C4-2B (cell line): ENCODE measurements around the gene CHD5.

ENCODE experiments used
- H3K27ac ChIP-seq: fragments of 450-650 bp; 2 replicates; pipeline ENCODE4 v1.5.1; 2017
- ZFX ChIP-seq: fragments of 450-650 bp; IDR thresholded peaks from 2 replicates; pipeline ENCODE4 v1.6.1; 2017
- TF ChIP-seq, protein P1 (sequence below): fragments of 450-650 bp; conservative IDR thresholded peaks from 2 replicates; pipeline ENCODE4 v1.5.1; 2017; ENCODE audit warnings: mild to moderate bottlenecking

CHD5 gene

DNA sequence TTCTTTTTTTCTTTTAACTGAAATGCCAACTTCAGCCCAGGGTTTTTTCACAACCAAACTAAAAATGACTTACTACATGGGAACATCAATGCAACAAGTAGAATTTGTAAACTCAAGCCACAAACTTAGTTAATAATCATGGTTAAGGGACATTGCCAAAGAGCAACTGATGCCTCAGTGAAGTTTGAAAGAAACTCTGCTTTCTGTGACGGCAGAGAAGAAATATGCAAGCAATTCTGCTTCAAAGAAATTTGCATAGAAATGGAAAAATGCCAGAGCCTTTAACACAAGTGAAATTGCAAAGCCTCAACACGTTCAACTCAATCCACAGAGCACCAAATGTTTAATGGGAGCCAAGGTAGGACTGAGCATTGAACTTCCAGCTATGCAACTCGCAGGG is 5.0 kb upstream of the CHD5 start:
- no peak overlapping the region for H3K27ac ChIP-seq
- TF ChIP-seq ZFX = no peak
- TF ChIP-seq, protein P1, sequence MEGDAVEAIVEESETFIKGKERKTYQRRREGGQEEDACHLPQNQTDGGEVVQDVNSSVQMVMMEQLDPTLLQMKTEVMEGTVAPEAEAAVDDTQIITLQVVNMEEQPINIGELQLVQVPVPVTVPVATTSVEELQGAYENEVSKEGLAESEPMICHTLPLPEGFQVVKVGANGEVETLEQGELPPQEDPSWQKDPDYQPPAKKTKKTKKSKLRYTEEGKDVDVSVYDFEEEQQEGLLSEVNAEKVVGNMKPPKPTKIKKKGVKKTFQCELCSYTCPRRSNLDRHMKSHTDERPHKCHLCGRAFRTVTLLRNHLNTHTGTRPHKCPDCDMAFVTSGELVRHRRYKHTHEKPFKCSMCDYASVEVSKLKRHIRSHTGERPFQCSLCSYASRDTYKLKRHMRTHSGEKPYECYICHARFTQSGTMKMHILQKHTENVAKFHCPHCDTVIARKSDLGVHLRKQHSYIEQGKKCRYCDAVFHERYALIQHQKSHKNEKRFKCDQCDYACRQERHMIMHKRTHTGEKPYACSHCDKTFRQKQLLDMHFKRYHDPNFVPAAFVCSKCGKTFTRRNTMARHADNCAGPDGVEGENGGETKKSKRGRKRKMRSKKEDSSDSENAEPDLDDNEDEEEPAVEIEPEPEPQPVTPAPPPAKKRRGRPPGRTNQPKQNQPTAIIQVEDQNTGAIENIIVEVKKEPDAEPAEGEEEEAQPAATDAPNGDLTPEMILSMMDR = no peak

DNA sequence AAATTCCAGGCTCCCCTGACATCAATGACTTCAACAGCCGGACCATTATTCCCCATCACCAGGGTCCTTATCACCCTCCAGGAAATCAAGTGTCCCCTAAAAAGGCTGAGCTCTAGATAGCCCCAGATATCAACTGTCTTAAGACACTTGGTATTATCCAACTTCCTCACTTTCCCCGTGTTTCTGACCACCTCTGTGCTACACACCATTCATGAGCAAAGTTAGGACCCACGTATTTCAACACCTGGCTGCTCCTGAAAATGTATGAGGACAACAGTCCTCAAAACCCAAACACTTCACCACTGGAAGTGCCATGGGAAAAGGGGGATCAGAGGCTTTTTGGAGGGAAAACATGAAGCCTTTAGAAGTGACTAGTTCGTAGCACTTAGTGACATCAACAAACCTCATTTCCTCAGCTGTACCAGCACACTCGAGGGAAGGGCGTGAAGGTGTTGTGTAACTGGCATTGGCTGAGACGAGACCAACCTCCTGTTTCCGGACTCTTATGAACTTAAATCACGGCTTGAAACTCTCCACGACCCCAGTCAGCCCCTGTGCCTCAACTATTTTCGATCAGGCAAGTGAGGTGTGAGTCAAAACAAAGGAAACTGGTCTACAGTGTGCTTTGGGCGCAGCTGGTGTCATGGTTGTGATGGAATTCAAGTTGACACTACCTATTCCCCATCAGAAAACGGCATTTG is 4.1 kb upstream of the CHD5 start:
- TF ChIP-seq, protein P1 = no peak
- TF ChIP-seq ZFX = no peak
- no peak overlapping the region for H3K27ac ChIP-seq

DNA sequence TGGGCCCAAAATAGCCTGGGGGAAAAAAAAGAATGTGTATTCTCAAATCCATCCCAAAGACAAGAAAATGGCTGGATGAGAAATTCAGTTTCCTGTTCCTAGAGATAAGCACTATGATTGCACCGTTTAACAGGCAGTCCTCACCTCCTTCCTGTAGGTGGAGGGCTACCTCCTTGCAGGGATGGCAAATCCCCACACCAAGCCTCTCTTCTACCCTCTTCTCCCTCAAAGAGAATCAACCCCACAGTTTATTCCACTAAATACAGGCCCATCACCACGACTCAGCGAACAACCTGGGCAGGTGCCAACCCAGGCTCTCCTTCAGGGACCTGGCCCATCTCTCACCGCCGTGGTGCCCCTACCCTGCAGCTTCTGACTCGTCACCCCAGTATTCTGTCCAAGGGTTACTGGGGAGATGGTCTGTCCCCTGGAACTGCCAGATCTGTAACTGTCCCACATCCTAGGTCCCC is 3.4 kb upstream of the CHD5 start:
- no peak overlapping the region for H3K27ac ChIP-seq
- TF ChIP-seq ZFX = no peak
- TF ChIP-seq, protein P1 = no peak; the same call in 1 of the 2 replicates

DNA sequence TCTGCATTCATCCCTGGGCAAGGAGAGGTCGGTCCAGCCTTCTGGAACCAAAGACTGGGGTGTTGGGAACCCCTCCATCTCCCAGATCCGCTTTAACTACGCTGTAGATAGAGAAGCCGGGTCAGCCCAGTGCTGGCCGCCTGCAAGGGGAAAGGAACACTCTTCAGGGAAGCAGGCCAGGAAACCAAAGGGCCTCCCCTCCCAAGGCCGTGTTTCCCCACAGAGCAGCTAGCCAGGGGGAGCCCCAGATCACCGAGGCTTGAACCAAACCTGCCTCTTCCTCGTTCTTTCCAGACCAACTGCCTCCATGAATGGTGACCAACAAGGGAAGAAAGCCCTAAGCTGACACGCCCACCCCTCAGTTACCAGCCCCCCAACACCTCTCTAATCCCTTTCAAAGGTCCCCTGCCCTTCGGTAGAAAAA is 1.2 kb upstream of the CHD5 start:
- H3K27ac ChIP-seq = no peak overlapping the region
- TF ChIP-seq, protein P1 = no peak
- TF ChIP-seq ZFX = no peak

DNA sequence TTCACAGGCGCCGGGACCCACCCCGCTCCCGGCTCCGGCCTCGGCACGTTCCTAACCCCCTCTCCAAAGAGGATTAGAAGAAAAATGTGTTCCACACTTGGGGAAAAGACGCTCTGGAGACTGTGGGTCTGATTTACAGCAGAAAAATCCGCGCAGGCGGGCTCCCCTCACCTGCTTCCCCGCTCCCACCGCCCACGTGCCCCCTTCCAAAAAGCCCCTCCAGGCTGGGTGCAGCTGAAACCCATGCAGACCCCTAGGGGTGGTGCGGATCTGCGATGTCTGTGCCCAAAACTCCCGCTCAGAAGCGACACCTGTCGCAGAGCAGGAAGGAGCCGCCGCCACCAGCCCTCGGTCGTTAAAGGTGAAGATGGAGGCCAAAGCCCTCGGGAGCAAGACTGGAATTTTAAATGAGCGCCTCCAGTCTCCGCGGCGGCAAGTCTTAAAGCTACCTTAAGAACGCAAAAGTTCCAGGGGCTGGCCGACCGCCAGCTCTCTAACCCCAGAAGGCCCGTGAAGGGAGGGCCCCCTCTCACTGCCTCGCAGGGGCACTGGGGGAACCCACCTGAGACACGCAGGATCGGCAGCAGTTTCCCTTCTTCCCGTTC is 688 bp upstream of the CHD5 start:
- no peak overlapping the region for H3K27ac ChIP-seq
- TF ChIP-seq, protein P1 = no peak
- TF ChIP-seq ZFX = no peak

DNA sequence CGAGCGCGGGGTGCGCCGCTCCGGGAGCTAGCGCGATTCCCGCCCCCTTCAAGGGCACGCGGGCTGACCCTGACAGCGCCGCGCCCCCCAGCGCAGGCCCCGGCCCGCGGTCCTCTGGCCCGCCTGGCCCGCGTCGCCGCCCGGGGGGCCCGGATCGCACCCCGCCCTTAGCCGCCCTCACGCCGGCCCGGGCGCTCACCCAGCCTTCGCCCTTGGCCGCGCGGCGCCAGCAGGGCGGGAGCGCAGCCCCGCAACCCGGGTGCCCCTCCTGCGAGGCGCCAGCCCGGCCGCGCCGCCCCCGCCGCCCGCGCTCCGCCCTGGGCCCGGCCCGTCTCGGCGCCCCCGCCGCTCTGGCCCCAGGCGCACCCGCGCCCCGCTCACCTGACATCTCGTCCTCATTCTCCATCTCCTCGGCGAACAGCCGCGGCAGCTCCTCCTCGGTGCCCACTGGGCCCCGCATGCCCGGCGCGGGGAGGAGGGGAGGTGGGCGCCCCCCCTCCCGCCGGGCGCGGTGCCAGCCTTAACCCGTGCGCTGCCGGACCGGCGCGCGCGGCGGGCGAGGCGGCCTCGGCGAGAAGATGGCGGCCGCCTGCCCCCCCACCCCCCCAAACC is 451 bp downstream of the CHD5 start:
- H3K27ac ChIP-seq = no peak overlapping the region
- TF ChIP-seq, protein P1 = no peak
- TF ChIP-seq ZFX = no peak
